ENCODE results near the gene VTI1A. TPM values are rescaled to one million over a fixed set of nuclear protein-coding genes. Genes with fewer than 3 reads are reported as not detected.

The VTI1A gene
- total and polyA plus RNA-seq, 3 donors from 2014 or later, result 25.5 to 85.9 (median 63.4) TPM

DNA sequence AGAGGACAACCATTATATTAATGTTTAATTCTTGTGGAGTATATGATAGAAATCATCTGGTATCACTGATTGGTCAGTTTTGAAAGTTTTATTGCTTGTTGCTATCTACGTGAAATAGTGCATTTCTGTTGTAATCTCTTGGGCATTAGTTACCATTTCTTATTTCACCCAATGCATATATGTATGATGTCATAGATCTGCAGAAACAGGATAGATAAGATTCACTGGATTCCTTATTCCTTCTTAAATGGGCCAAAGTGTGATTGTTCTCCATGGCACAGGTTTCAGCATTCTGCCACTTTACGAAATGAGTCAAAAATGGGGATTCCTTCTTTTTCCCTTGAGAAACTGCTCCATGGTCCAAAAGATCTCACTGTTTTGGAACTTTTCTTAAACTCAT is 56.6 kb downstream of the VTI1A start:
- Histone ChIP-seq H3K9me3 (no peaks in the 10 kb centered on the region), H3K27ac (no peak overlapping the region), H3K4me1 (no peaks in the 10 kb centered on the region), H3K4me3 (no peak overlapping the region), H3K36me3 (ENCODE audit: low read depth, missing control alignments) (no peaks in the 10 kb centered on the region), H3K27me3 (no peaks in the 10 kb centered on the region)
- TF ChIP-seq, protein P1, sequence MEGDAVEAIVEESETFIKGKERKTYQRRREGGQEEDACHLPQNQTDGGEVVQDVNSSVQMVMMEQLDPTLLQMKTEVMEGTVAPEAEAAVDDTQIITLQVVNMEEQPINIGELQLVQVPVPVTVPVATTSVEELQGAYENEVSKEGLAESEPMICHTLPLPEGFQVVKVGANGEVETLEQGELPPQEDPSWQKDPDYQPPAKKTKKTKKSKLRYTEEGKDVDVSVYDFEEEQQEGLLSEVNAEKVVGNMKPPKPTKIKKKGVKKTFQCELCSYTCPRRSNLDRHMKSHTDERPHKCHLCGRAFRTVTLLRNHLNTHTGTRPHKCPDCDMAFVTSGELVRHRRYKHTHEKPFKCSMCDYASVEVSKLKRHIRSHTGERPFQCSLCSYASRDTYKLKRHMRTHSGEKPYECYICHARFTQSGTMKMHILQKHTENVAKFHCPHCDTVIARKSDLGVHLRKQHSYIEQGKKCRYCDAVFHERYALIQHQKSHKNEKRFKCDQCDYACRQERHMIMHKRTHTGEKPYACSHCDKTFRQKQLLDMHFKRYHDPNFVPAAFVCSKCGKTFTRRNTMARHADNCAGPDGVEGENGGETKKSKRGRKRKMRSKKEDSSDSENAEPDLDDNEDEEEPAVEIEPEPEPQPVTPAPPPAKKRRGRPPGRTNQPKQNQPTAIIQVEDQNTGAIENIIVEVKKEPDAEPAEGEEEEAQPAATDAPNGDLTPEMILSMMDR (IDR thresholded peaks at IDR 0.05), result no peak
- no peak for TF ChIP-seq POLR2A (IDR thresholded peaks at IDR 0.05)
- intact Hi-C loops (cut with DNase I; ENCODE audit: low total_unique reads), result no loop called here
- no peak for DNase-seq
- 86 to 94% methylated on average over 2 of the region's 2 CpGs for WGBS, 2 donors

DNA sequence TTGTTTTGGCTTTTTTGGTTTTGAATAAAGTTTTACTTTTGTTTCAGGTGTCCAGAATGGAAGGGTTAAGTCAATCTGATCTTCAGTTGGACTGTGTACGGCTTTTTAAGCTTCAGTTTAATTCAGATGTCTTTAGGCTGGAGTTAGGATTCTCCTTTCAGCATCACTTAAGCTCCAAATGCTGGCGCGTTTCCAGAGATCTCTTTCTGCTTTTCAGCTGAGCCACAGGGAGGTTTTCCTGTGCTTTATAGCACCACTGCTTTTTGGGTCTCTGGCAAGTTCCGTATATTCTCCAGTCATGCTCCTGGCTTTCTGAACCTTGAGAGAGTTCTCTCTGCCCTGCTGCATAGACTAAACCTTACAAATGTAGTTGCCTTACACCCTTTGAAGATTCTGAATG is 60.0 kb downstream of the VTI1A start:
- WGBS, 2 donors, result 60 to 62% methylated on average over 4 of the region's 4 CpGs
- intact Hi-C loops (cut with DNase I; ENCODE audit: low total_unique reads), result no loop called here
- H3K4me3 ChIP-seq, result no peak overlapping the region

DNA sequence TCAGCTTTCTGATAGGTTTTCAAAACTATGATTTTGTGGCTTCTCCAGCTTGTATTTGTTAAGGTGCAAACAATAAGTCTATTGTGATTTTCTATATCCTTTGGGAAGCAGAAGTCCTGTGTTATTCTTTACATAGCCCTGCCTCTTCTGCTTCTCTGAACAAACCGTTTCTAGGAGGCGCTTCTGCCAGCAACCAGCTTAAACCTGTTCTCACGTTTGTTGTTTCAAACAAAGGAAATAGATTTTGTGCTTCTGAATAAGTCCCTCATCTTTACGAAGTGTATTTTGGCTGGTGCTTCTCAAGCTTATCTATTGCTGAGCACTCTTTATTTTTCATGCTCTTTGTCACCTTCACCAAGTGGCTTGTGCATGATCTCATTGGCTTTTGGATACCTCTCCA is 61.0 kb downstream of the VTI1A start:
- Histone ChIP-seq H3K36me3 (ENCODE audit: low read depth, missing control alignments) (no peaks in the 10 kb centered on the region), H3K9me3 (no peaks in the 10 kb centered on the region), H3K4me3 (no peak overlapping the region), H3K27ac (no peak overlapping the region), H3K4me1 (no peaks in the 10 kb centered on the region), H3K27me3 (no peaks in the 10 kb centered on the region)
- no peak for DNase-seq
- no peak for TF ChIP-seq POLR2A (IDR thresholded peaks at IDR 0.05)
- TF ChIP-seq, protein P1 (IDR thresholded peaks at IDR 0.05), result no peak
- intact Hi-C loops (cut with DNase I; ENCODE audit: low total_unique reads), result no loop called here
- WGBS, 2 donors, result 39 to 55% methylated on average over 4 of the region's 4 CpGs

More for the DNA sequence above, 60.0 kb downstream of the VTI1A start:
- Histone ChIP-seq H3K9me3 (no peaks in the 10 kb centered on the region), H3K4me1 (no peaks in the 10 kb centered on the region), H3K27me3 (no peaks in the 10 kb centered on the region), H3K27ac (no peak overlapping the region), H3K36me3 (ENCODE audit: low read depth, missing control alignments) (no peaks in the 10 kb centered on the region)
- TF ChIP-seq, protein P1 (IDR thresholded peaks at IDR 0.05), result no peak
- no peak for TF ChIP-seq POLR2A (IDR thresholded peaks at IDR 0.05)
- no peak for DNase-seq

DNA sequence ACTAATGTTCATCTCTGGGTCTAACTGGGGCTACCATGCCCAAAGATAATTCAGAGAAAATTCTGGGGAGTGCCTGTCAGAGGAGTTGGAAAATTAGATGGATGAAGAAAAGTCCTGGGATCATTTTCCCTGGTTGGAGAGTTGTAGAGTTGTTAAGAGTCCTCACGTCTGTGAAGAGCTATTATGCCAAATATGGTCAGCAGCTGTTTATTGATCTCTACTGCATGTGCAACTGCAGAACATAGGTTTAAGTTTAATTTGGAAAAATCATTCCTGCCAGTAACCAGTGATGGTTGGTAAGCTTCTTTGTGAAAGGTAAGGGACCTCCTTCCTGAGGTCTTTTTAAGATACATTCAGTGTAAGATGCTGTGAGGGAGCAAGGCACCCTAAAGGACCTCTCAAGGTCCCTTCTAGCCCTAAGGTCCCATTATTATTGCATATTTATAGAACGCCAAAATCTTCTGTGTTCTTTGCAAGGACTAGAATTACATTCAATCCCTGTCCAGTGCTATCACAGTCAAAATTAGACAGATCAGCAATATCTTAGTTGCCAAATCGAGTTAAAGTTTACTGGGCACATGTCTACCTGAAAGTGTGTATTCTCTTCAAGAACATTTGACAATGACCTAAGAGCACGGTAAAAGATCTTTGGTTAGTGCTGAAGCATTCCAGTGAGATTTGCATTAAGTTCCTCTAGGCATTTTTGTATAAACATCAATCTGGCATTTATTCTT is 62.7 kb downstream of the VTI1A start:
- Histone ChIP-seq H3K36me3 (ENCODE audit: low read depth, missing control alignments) (no peaks in the 10 kb centered on the region), H3K27ac (no peak overlapping the region), H3K27me3 (no peaks in the 10 kb centered on the region), H3K9me3 (no peaks in the 10 kb centered on the region), H3K4me1 (no peaks in the 10 kb centered on the region), H3K4me3 (no peak overlapping the region)
- 83 to 92% methylated on average over 4 of the region's 4 CpGs for WGBS, 2 donors
- TF ChIP-seq POLR2A (IDR thresholded peaks at IDR 0.05), result no peak
- TF ChIP-seq, protein P1 (IDR thresholded peaks at IDR 0.05), result no peak
- intact Hi-C loops (cut with DNase I; ENCODE audit: low total_unique reads), result no loop called here
- DNase-seq, result no peak

DNA sequence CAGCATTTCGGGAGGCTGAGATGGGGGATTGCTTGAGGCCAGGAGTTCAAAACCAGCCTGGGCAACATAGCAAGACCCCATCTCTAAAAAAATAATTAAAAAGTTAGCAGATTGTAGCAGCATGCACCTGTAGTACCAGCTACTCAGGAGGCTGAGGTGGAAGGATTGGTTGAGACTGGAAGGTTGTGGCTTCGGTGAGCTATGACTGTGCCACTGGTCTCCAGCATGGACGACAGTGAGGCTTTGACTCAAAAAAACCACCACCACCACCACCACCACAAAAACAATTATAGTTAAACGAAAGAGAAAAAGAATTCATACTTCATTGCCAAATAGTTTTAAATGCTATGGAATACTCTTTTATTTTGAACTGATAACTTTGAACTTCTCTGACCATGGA is 63.4 kb downstream of the VTI1A start:
- TF ChIP-seq POLR2A (IDR thresholded peaks at IDR 0.05), result no peak
- TF ChIP-seq, protein P1 (IDR thresholded peaks at IDR 0.05), result no peak
- H3K4me1 ChIP-seq, result no peaks in the 10 kb centered on the region
- DNase-seq, result no peak
- no peak overlapping the region for H3K27ac ChIP-seq
- no peaks in the 10 kb centered on the region for H3K27me3 ChIP-seq
- H3K36me3 ChIP-seq (ENCODE audit: low read depth, missing control alignments), result no peaks in the 10 kb centered on the region
- intact Hi-C loops (cut with DNase I; ENCODE audit: low total_unique reads), result no loop called here
- H3K9me3 ChIP-seq, result no peaks in the 10 kb centered on the region
- no peak overlapping the region for H3K4me3 ChIP-seq
- WGBS, 2 donors, result 93 to 99% methylated on average over 4 of the region's 4 CpGs
